ENCODE data around the gene EPB41L2.
"Not testable (repeated sequence)": the region's sequence is repeated elsewhere in the genome, so short reads cannot be mapped to it uniquely, and the experiment has no call there.

EPB41L2 gene

GRCh38 chr6:130943738-130944137, 119.3 kb downstream of the EPB41L2 start:
- H3K9me3 Mint-ChIP-seq: no peaks in the 10 kb centered on the region
- no peaks in the 10 kb centered on the region for H3K27me3 Mint-ChIP-seq (ENCODE audit: low read depth)
- H3K27ac Mint-ChIP-seq: no peak overlapping the region
- H3K4me1 Mint-ChIP-seq (ENCODE audit: low read depth): no peaks in the 10 kb centered on the region
- DNase-seq (ENCODE audit: low spot score): no peak
- H3K4me3 Mint-ChIP-seq: no peak overlapping the region
- H3K36me3 Mint-ChIP-seq (ENCODE audit: low read depth): no peaks in the 10 kb centered on the region

- not testable (repeated sequence) for H3K36me3 Mint-ChIP-seq (ENCODE audit: low read depth); H3K4me1 Mint-ChIP-seq (ENCODE audit: low read depth); DNase-seq (ENCODE audit: low spot score); H3K9me3 Mint-ChIP-seq; H3K27me3 Mint-ChIP-seq (ENCODE audit: low read depth); H3K27ac Mint-ChIP-seq; H3K4me3 Mint-ChIP-seq
Measured at GRCh38 chr6:130942752-130943151, 120.3 kb downstream of the EPB41L2 start.

- no peak for DNase-seq (ENCODE audit: low spot score)
- Mint-ChIP-seq H3K36me3 (ENCODE audit: low read depth) (no peaks in the 10 kb centered on the region), H3K4me3 (no peak overlapping the region), H3K4me1 (ENCODE audit: low read depth) (no peaks in the 10 kb centered on the region), H3K27ac (no peak overlapping the region), H3K27me3 (ENCODE audit: low read depth) (no peaks in the 10 kb centered on the region), H3K9me3 (no peaks in the 10 kb centered on the region)
Measured at GRCh38 chr6:130937942-130938604, 125.0 kb downstream of the EPB41L2 start.

GRCh38 chr6:130936933-130937332, 126.1 kb downstream of the EPB41L2 start:
- peaks cover 3% of the 10 kb centered on the region for H3K27me3 Mint-ChIP-seq (ENCODE audit: low read depth)
- H3K4me1 Mint-ChIP-seq (ENCODE audit: low read depth): no peaks in the 10 kb centered on the region
- no peak overlapping the region for H3K4me3 Mint-ChIP-seq
- H3K9me3 Mint-ChIP-seq: no peaks in the 10 kb centered on the region
- no peaks in the 10 kb centered on the region for H3K36me3 Mint-ChIP-seq (ENCODE audit: low read depth)
- DNase-seq (ENCODE audit: low spot score): no peak
- no peak overlapping the region for H3K27ac Mint-ChIP-seq

GRCh38 chr6:130935978-130936377, 127.1 kb downstream of the EPB41L2 start:
- H3K4me1 Mint-ChIP-seq (ENCODE audit: low read depth): no peaks in the 10 kb centered on the region
- H3K9me3 Mint-ChIP-seq: no peaks in the 10 kb centered on the region
- H3K27me3 Mint-ChIP-seq (ENCODE audit: low read depth): peaks cover 3% of the 10 kb centered on the region
- DNase-seq (ENCODE audit: low spot score): no peak
- no peaks in the 10 kb centered on the region for H3K36me3 Mint-ChIP-seq (ENCODE audit: low read depth)
- H3K4me3 Mint-ChIP-seq: no peak overlapping the region
- no peak overlapping the region for H3K27ac Mint-ChIP-seq

- Mint-ChIP-seq H3K9me3 (no peaks in the 10 kb centered on the region), H3K27ac (no peak overlapping the region), H3K4me1 (ENCODE audit: low read depth) (no peaks in the 10 kb centered on the region), H3K4me3 (no peak overlapping the region), H3K36me3 (ENCODE audit: low read depth) (no peaks in the 10 kb centered on the region), H3K27me3 (ENCODE audit: low read depth) (peaks cover 3% of the 10 kb centered on the region)
- DNase-seq (ENCODE audit: low spot score): no peak
Measured at GRCh38 chr6:130934848-130935585, 128.0 kb downstream of the EPB41L2 start.

GRCh38 chr6:130933712-130934200, 129.3 kb downstream of the EPB41L2 start:
- no peaks in the 10 kb centered on the region for H3K4me1 Mint-ChIP-seq (ENCODE audit: low read depth)
- H3K27ac Mint-ChIP-seq: no peak overlapping the region
- H3K27me3 Mint-ChIP-seq (ENCODE audit: low read depth): peaks cover 3% of the 10 kb centered on the region
- H3K9me3 Mint-ChIP-seq: no peaks in the 10 kb centered on the region
- no peaks in the 10 kb centered on the region for H3K36me3 Mint-ChIP-seq (ENCODE audit: low read depth)
- no peak for DNase-seq (ENCODE audit: low spot score)
- H3K4me3 Mint-ChIP-seq: no peak overlapping the region

- Mint-ChIP-seq H3K27me3 (ENCODE audit: low read depth) (peaks cover 3% of the 10 kb centered on the region), H3K4me1 (ENCODE audit: low read depth) (no peaks in the 10 kb centered on the region), H3K36me3 (ENCODE audit: low read depth) (no peaks in the 10 kb centered on the region), H3K4me3 (no peak overlapping the region), H3K27ac (no peak overlapping the region), H3K9me3 (no peaks in the 10 kb centered on the region)
- DNase-seq (ENCODE audit: low spot score): no peak
Measured at GRCh38 chr6:130932921-130933320, 130.1 kb downstream of the EPB41L2 start.

- Mint-ChIP-seq H3K27me3 (ENCODE audit: low read depth) (peaks cover 3% of the 10 kb centered on the region), H3K36me3 (ENCODE audit: low read depth) (no peaks in the 10 kb centered on the region), H3K9me3 (no peaks in the 10 kb centered on the region), H3K27ac (no peak overlapping the region), H3K4me3 (no peak overlapping the region), H3K4me1 (ENCODE audit: low read depth) (no peaks in the 10 kb centered on the region)
- no peak for DNase-seq (ENCODE audit: low spot score)
Measured at GRCh38 chr6:130932438-130932837, 130.6 kb downstream of the EPB41L2 start.

GRCh38 chr6:130931683-130932082, 131.4 kb downstream of the EPB41L2 start:
- no peak overlapping the region for H3K27ac Mint-ChIP-seq
- no peaks in the 10 kb centered on the region for H3K4me1 Mint-ChIP-seq (ENCODE audit: low read depth)
- H3K4me3 Mint-ChIP-seq: no peak overlapping the region
- no peak for DNase-seq (ENCODE audit: low spot score)
- no peaks in the 10 kb centered on the region for H3K9me3 Mint-ChIP-seq
- peaks cover 3% of the 10 kb centered on the region for H3K27me3 Mint-ChIP-seq (ENCODE audit: low read depth)
- no peaks in the 10 kb centered on the region for H3K36me3 Mint-ChIP-seq (ENCODE audit: low read depth)

GRCh38 chr6:130929036-130929678, 133.9 kb downstream of the EPB41L2 start:
- no peak for DNase-seq (ENCODE audit: low spot score)
- Mint-ChIP-seq H3K4me3 (no peak overlapping the region), H3K4me1 (ENCODE audit: low read depth) (no peaks in the 10 kb centered on the region), H3K27ac (no peak overlapping the region), H3K36me3 (ENCODE audit: low read depth) (no peaks in the 10 kb centered on the region), H3K27me3 (ENCODE audit: low read depth) (peaks cover 3% of the 10 kb centered on the region), H3K9me3 (no peaks in the 10 kb centered on the region)

- Mint-ChIP-seq H3K27me3 (ENCODE audit: low read depth) (peaks cover 3% of the 10 kb centered on the region), H3K36me3 (ENCODE audit: low read depth) (no peaks in the 10 kb centered on the region), H3K27ac (no peak overlapping the region), H3K4me3 (no peak overlapping the region), H3K9me3 (no peaks in the 10 kb centered on the region), H3K4me1 (ENCODE audit: low read depth) (no peaks in the 10 kb centered on the region)
- DNase-seq (ENCODE audit: low spot score): no peak
Measured at GRCh38 chr6:130928158-130928912, 134.7 kb downstream of the EPB41L2 start.

- H3K36me3 Mint-ChIP-seq (ENCODE audit: low read depth): no peaks in the 10 kb centered on the region
- no peak overlapping the region for H3K4me3 Mint-ChIP-seq
- no peaks in the 10 kb centered on the region for H3K27me3 Mint-ChIP-seq (ENCODE audit: low read depth)
- no peak overlapping the region for H3K27ac Mint-ChIP-seq
- no peaks in the 10 kb centered on the region for H3K4me1 Mint-ChIP-seq (ENCODE audit: low read depth)
- DNase-seq (ENCODE audit: low spot score): no peak
- H3K9me3 Mint-ChIP-seq: no peaks in the 10 kb centered on the region
Measured at GRCh38 chr6:130927305-130927704, 135.7 kb downstream of the EPB41L2 start.

GRCh38 chr6:130923350-130923749, 139.7 kb downstream of the EPB41L2 start:
- Mint-ChIP-seq H3K36me3 (ENCODE audit: low read depth) (no peaks in the 10 kb centered on the region), H3K9me3 (no peaks in the 10 kb centered on the region), H3K4me3 (no peak overlapping the region), H3K27ac (no peak overlapping the region), H3K27me3 (ENCODE audit: low read depth) (no peaks in the 10 kb centered on the region), H3K4me1 (ENCODE audit: low read depth) (no peaks in the 10 kb centered on the region)
- DNase-seq (ENCODE audit: low spot score): no peak

All from T-helper 2 cell treated with Interferon-gamma antibody and Interleukin-4, amounts not matched to agents 5 μg/mL and 100 μg/mL, for 36 hours (primary cell).